ENCODE results near the gene AGPAT3. TPM values are rescaled to one million over a fixed set of nuclear protein-coding genes. Genes with fewer than 3 reads are reported as not detected.

The AGPAT3 gene
- total RNA-seq, 1 donor from 2014 or later: 7.8 TPM

- peaks cover 7% of the 10 kb centered on the region for H3K27me3 Mint-ChIP-seq (ENCODE audit: insufficient read depth, low read depth)
- H3K4me3 Mint-ChIP-seq: no peak overlapping the region
- H3K4me1 Mint-ChIP-seq: peaks cover 35% of the 10 kb centered on the region
- peaks cover 8% of the 10 kb centered on the region for H3K36me3 Mint-ChIP-seq
- Histone ChIP-seq H3K79me2 (ENCODE audit: low read depth) (peaks cover 100% of the 10 kb centered on the region), H4K20me1 (ENCODE audit: low read depth) (peaks cover 74% of the 10 kb centered on the region), H3K36me3 (no peaks in the 10 kb centered on the region), H3K9ac (no peak overlapping the region), H3K27me3 (no peaks in the 10 kb centered on the region), H3K4me1 (peaks cover 26% of the 10 kb centered on the region), H3F3A (ENCODE audit: low read depth) (peaks cover 7% of the 10 kb centered on the region), H3K27ac (no peak overlapping the region), H3K9me3 (ENCODE audit: low read depth) (no peaks in the 10 kb centered on the region), H3K4me2 (no peak overlapping the region), H3K4me3 (no peak overlapping the region), H2AFZ (replicated peaks) (no peak overlapping the region)
- H3K27ac Mint-ChIP-seq: no peak overlapping the region
- TF ChIP-seq EZH2 (IDR thresholded peaks at IDR 0.05) (no peak), EZH2phosphoT487 (IDR thresholded peaks at IDR 0.05) (no peak), CTCF (IDR thresholded peaks at IDR 0.05) (no peak)
- H3K9me3 Mint-ChIP-seq: peaks cover 6% of the 10 kb centered on the region
- DNase-seq (ENCODE audit: low spot score): peak; percentile 31
Observed at GRCh38 chr21:44024887-44025353, 159.9 kb downstream of the AGPAT3 start.

DNA sequence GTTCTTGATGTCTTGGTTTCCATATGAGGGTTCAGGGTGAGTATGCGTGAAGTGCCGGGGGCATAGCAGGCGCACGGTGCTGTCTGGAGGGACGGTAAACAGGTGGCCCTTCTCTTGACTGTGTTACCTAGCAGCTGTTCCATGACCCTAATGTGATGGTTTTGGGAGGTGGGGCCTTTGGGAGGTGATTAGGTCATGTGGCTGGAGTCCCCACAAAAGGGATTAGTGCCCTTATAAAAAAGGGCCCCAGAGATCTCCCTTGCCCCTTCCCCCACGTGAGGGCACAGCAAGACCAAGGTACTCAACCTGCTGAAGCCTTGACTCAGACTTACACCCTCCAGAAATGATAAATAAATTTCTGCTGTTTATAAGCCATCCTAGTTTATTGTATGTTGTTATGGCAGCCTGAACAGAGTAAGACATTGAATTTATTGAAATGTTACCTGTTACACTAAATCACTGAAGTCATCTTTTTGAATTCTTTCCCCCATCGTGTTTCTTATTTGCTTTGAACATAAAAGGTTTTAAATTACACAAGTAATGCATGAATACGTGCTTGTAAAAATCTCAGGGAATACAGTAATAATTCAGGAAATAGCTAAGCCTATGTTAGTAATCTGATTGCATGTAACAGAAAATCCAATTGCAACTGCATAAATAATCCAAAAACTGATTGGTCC is 162.7 kb downstream of the AGPAT3 start:
- peaks cover 7% of the 10 kb centered on the region for H3F3A ChIP-seq (ENCODE audit: low read depth)
- no peak overlapping the region for H3K4me3 Mint-ChIP-seq
- H3K79me2 ChIP-seq (ENCODE audit: low read depth): peaks cover 95% of the 10 kb centered on the region
- H3K4me2 ChIP-seq: no peak overlapping the region
- no peak overlapping the region for H3K27ac Mint-ChIP-seq
- peaks cover 7% of the 10 kb centered on the region for H3K27me3 Mint-ChIP-seq (ENCODE audit: insufficient read depth, low read depth)
- H3K4me3 ChIP-seq: no peak overlapping the region
- peaks cover 27% of the 10 kb centered on the region for H3K4me1 Mint-ChIP-seq
- no peak overlapping the region for H2AFZ ChIP-seq (replicated peaks)
- no peaks in the 10 kb centered on the region for H3K9me3 ChIP-seq (ENCODE audit: low read depth)
- H3K27me3 ChIP-seq: no peaks in the 10 kb centered on the region
- TF ChIP-seq EZH2phosphoT487 (IDR thresholded peaks at IDR 0.05): no peak
- no peak for TF ChIP-seq EZH2 (IDR thresholded peaks at IDR 0.05)
- no peak for TF ChIP-seq CTCF (IDR thresholded peaks at IDR 0.05)
- H3K27ac ChIP-seq: no peak overlapping the region
- DNase-seq (ENCODE audit: low spot score): no peak
- H3K4me1 ChIP-seq: peaks cover 19% of the 10 kb centered on the region
- H3K36me3 ChIP-seq: no peaks in the 10 kb centered on the region
- H4K20me1 ChIP-seq (ENCODE audit: low read depth): peaks cover 58% of the 10 kb centered on the region
- peaks cover 8% of the 10 kb centered on the region for H3K36me3 Mint-ChIP-seq
- no peak overlapping the region for H3K9ac ChIP-seq
- H3K9me3 Mint-ChIP-seq: peaks cover 6% of the 10 kb centered on the region

- Histone ChIP-seq H3K4me1 (peaks cover 19% of the 10 kb centered on the region), H3K27ac (no peak overlapping the region), H3K27me3 (no peaks in the 10 kb centered on the region), H3K36me3 (no peaks in the 10 kb centered on the region), H2AFZ (replicated peaks) (no peak overlapping the region), H3K4me3 (no peak overlapping the region), H3K4me2 (no peak overlapping the region), H3F3A (ENCODE audit: low read depth) (peaks cover 7% of the 10 kb centered on the region), H3K9me3 (ENCODE audit: low read depth) (no peaks in the 10 kb centered on the region), H3K9ac (no peak overlapping the region), H3K79me2 (ENCODE audit: low read depth) (peaks cover 90% of the 10 kb centered on the region), H4K20me1 (ENCODE audit: low read depth) (peaks cover 55% of the 10 kb centered on the region)
- H3K4me1 Mint-ChIP-seq: peaks cover 27% of the 10 kb centered on the region
- no peak overlapping the region for H3K4me3 Mint-ChIP-seq
- peaks cover 6% of the 10 kb centered on the region for H3K9me3 Mint-ChIP-seq
- H3K27me3 Mint-ChIP-seq (ENCODE audit: insufficient read depth, low read depth): peaks cover 7% of the 10 kb centered on the region
- H3K36me3 Mint-ChIP-seq: peaks cover 10% of the 10 kb centered on the region
- TF ChIP-seq EZH2phosphoT487 (IDR thresholded peaks at IDR 0.05) (no peak), CTCF (IDR thresholded peaks at IDR 0.05) (no peak), EZH2 (IDR thresholded peaks at IDR 0.05) (no peak)
- DNase-seq (ENCODE audit: low spot score): no peak
- no peak overlapping the region for H3K27ac Mint-ChIP-seq
Observed at GRCh38 chr21:44028287-44028659, 163.2 kb downstream of the AGPAT3 start.
